GM20000 (cell line): Measurements from ENCODE around the gene LGR6.
A peak's percentile ranks its signal among the peaks of the same experiment; 100 is the strongest.

ENCODE experiments used
- DNase-seq: peaks from one replicate; pipeline ENCODE4 v3.0.0; 2012; ENCODE audit warnings: low spot score
- TF ChIP-seq, protein P1 (sequence below): IDR thresholded peaks from 2 replicates; pipeline ENCODE4 v1.5.1; 2012; ENCODE audit warnings: mild to moderate bottlenecking, control low read depth; ENCODE audit errors: extremely low read depth, missing control alignments

LGR6 gene

DNA sequence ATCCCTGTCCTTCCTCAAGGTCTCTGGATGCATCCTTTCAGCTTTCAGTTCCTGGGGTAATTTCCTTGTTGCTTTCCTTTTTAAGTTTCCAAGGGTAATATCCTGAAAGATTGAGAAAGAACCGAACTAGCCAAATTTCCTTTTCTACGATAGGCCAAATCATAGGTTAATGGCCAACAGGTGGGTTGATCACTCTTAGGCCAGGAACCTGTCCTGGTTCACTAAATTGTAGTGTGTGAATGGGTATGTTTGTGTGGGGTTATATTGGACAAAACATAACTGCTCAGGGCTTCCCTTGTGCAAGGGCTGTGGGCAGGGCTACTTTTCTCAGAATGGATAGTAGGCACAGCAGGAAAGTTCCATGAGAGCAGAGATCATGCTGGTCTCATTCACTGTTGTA is 131.0 kb downstream of the LGR6 start:
- TF ChIP-seq, protein P1, sequence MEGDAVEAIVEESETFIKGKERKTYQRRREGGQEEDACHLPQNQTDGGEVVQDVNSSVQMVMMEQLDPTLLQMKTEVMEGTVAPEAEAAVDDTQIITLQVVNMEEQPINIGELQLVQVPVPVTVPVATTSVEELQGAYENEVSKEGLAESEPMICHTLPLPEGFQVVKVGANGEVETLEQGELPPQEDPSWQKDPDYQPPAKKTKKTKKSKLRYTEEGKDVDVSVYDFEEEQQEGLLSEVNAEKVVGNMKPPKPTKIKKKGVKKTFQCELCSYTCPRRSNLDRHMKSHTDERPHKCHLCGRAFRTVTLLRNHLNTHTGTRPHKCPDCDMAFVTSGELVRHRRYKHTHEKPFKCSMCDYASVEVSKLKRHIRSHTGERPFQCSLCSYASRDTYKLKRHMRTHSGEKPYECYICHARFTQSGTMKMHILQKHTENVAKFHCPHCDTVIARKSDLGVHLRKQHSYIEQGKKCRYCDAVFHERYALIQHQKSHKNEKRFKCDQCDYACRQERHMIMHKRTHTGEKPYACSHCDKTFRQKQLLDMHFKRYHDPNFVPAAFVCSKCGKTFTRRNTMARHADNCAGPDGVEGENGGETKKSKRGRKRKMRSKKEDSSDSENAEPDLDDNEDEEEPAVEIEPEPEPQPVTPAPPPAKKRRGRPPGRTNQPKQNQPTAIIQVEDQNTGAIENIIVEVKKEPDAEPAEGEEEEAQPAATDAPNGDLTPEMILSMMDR: no peak

DNA sequence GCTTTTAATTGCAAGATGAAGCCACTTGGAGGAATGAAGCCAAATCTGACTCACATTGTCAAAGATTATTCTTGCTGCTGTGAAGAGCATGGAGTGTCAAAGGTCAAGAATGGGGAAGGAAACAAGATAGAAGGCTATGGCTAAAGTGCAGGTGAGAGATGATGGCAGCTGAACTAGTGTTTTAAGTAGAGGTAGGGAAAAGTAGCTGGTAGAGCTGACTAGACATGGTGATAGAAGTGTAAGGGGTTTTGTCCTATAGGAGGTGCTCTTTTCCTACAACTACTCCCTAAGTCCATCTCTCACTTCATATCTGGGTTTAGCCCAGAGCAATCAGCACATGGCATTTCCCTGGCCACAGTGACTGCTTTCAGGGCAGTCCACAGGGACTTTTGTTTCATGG is 136.3 kb downstream of the LGR6 start:
- no peak for DNase-seq
- TF ChIP-seq, protein P1: no peak

More for the DNA sequence above, 131.0 kb downstream of the LGR6 start:
- no peak for DNase-seq

DNA sequence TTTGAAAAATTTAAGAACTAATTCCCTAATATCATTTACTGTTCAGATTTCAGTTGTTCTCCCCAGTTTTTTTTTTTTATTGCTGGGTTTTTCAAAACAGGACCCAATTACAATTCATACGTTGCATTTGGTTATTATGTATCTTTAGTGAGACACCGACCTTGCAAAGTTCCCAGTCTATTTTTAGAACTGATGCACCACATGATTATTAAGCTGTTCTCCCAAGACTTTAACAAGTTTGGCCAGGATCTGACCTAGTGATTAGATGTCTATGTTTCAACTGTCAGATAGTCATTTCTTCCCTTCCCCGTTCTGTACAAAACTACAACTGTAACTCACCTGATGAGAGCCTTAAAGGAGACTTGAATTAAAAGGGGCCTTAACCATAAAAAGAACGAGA is 140.3 kb downstream of the LGR6 start:
- no peak for DNase-seq
- TF ChIP-seq, protein P1: no peak

DNA sequence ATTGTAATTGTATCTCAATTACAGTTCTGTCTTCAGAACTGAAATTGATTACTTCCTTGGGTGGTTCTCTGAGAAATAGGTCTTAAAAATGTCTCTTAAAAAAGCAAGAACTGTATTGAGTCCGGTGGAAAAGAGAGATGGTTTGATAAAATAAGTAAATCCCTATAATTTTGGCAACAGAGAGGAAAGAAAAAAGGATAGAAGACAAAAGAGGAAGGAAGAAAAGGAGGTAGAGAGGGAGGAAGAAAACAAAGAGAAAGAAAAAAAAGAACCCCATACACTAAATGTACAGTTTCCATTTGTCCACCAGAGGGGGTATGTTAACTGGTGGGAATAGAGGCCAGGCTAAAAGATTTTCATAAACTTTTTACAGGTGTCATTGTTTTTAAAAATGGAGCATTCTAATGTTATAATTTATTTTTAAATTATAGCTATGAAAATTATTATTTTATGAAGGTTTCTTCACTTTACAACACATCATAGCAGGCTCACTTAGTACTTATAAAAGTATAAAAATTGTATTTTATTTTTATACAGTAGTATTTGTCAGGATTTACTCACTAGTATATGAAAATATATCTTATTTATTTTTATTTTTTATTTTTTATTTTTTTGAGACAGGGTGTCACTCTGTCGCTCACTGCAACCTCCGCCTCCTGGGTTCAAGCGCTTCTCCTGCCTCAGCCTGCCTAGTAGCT is 150.2 kb downstream of the LGR6 start:
- DNase-seq: no peak
- TF ChIP-seq, protein P1: peak; percentile 26

DNA sequence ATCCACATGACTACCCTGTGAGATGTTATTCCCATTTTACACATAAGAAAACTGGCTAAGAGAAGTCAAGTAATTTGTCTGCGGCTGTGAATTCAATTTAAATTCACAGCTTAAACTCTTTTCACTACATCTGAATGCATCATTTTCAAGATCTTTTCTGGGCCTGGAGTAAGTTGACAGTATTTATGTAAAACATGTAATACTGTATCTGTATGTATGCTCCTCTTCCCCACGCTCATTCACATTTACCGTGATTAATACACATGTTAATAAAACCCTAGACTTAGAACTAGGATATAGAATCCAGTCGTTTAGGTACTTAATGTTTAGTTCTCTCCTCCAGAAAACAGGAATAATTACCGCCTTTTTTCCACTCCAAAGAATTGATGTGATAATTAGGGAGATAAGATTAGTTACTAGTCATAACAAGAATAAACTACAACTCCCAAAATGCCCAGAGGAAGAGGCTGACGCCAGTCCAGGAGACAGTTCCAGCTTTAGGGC is 154.5 kb downstream of the LGR6 start:
- TF ChIP-seq, protein P1: no peak
- no peak for DNase-seq

DNA sequence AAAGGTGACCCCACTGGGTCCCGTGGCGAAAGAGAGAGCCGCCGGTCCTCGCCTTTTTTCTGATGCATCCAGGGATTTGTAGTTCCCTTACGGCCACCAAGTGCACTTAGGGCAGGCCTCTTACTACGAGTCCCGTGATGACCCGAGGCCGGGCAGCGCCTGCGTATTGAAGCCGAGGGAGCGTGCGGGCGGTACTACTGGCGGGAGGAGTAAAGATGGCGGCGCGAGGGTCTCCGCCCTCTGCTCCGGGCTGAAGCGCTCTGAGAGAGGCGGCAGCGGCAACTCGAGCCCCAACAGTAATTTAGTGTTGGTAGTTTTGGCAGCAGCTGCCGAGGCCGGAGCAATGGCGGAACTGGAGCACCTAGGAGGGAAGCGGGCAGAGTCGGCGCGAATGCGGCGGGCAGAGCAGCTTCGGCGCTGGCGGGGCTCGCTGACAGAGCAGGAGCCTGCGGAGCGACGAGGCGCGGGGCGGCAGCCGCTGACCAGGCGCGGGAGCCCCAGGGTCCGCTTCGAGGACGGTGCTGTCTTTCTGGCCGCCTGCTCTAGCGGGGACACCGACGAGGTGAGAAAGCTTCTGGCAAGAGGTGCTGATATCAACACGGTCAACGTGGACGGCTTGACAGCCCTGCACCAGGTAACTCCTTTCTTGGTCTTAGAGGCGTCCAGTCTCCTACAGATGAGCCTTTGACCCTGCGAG is 155.1 kb downstream of the LGR6 start, which contains the start of gene PPP1R12B:
Gene PPP1R12B, plus strand, starts transcription at position 191 of the 697 bp plus-strand sequence. Its CDS starts 153 bp downstream, at position 344.
- peak; percentile 90 for DNase-seq
- TF ChIP-seq, protein P1: no peak
